Measurements from ENCODE around the gene MUC21. TPM values are rescaled to one million over a fixed set of nuclear protein-coding genes. Genes with fewer than 3 reads are reported as not detected.
A peak's percentile ranks its signal among the peaks of the same experiment; 100 is the strongest.

MUC21 gene
- total and polyA plus RNA-seq, 3 donors from 2014 or later: 0.12 TPM; not detected in 2

GRCh38 chr6:30947231-30947630 is 36.3 kb upstream of the MUC21 start:
- intact Hi-C loops (cut with DNase I; ENCODE audit: low total_unique reads): no loop called here
- no peak overlapping the region for H3K4me3 ChIP-seq
- TF ChIP-seq POLR2A (IDR thresholded peaks at IDR 0.05): no peak
- TF ChIP-seq CTCF (IDR thresholded peaks at IDR 0.05): no peak
- 84 to 93% methylated on average over 4 of the region's 4 CpGs for WGBS, 2 donors
- H3K36me3 ChIP-seq (ENCODE audit: low read depth, missing control alignments): no peaks in the 10 kb centered on the region
- no peaks in the 10 kb centered on the region for H3K4me1 ChIP-seq
- H3K27ac ChIP-seq: no peak overlapping the region
- DNase-seq: no peak
- H3K9me3 ChIP-seq: no peaks in the 10 kb centered on the region
- no peaks in the 10 kb centered on the region for H3K27me3 ChIP-seq

- no peak overlapping the region for H3K27ac ChIP-seq
- no peaks in the 10 kb centered on the region for H3K27me3 ChIP-seq
- no peak for TF ChIP-seq POLR2A (IDR thresholded peaks at IDR 0.05)
- TF ChIP-seq CTCF (IDR thresholded peaks at IDR 0.05): no peak
- intact Hi-C loops (cut with DNase I; ENCODE audit: low total_unique reads): no loop called here
- no peaks in the 10 kb centered on the region for H3K4me1 ChIP-seq
- no peak for DNase-seq
- no peak overlapping the region for H3K4me3 ChIP-seq
- WGBS, 2 donors: 95 to 98% methylated on average over 6 of the region's 6 CpGs
- no peaks in the 10 kb centered on the region for H3K36me3 ChIP-seq (ENCODE audit: low read depth, missing control alignments)
- H3K9me3 ChIP-seq: no peaks in the 10 kb centered on the region
These were observed 34.7 kb upstream of the MUC21 start for GRCh38 chr6:30948811-30949210.

GRCh38 chr6:30951907-30952469 is 31.5 kb upstream of the MUC21 start:
- TF ChIP-seq CTCF (IDR thresholded peaks at IDR 0.05) (no peak), POLR2A (IDR thresholded peaks at IDR 0.05) (no peak)
- no peak for DNase-seq
- no peaks in the 10 kb centered on the region for H3K36me3 ChIP-seq (ENCODE audit: low read depth, missing control alignments)
- intact Hi-C loops (cut with DNase I; ENCODE audit: low total_unique reads): no loop called here
- no peak overlapping the region for H3K4me3 ChIP-seq
- no peak overlapping the region for H3K27ac ChIP-seq
- WGBS, 2 donors: 83 to 95% methylated on average over 5 of the region's 5 CpGs
- no peaks in the 10 kb centered on the region for H3K27me3 ChIP-seq
- H3K4me1 ChIP-seq: peaks cover 7% of the 10 kb centered on the region
- H3K9me3 ChIP-seq: no peaks in the 10 kb centered on the region

- TF ChIP-seq POLR2A (IDR thresholded peaks at IDR 0.05): no peak
- no peak for TF ChIP-seq CTCF (IDR thresholded peaks at IDR 0.05)
- 46 to 62% methylated on average over 9 of the region's 9 CpGs for WGBS, 2 donors
- H3K4me1 ChIP-seq: peaks cover 7% of the 10 kb centered on the region
- intact Hi-C loops (cut with DNase I; ENCODE audit: low total_unique reads): no loop called here
- peak overlapping the region; percentile 55 to 59 for H3K4me3 ChIP-seq
- H3K36me3 ChIP-seq (ENCODE audit: low read depth, missing control alignments): no peaks in the 10 kb centered on the region
- no peaks in the 10 kb centered on the region for H3K27me3 ChIP-seq
- H3K9me3 ChIP-seq: no peaks in the 10 kb centered on the region
- H3K27ac ChIP-seq: peak overlapping the region in 1 of 2 donors; percentile 57
- no peak for DNase-seq
These were observed 28.7 kb upstream of the MUC21 start for GRCh38 chr6:30954631-30955366.

Data from testis (tissue), 3 donors.